Parathyroid adenoma (tissue), 2 donors: Measurements from ENCODE around the gene PNMT.
"Not testable (repeated sequence)": the region's sequence is repeated elsewhere in the genome, so short reads cannot be mapped to it uniquely, and the experiment has no call there.

Experiments used
- H2AFZ ChIP-seq: fragments of 300-600 bp; sonication (generic); one replicate; pipeline ENCODE4 v1.7.0; 2017; ENCODE audit warnings: antibody characterized with exemption, mild to moderate bottlenecking
- H3K27ac ChIP-seq: fragments of 300-600 bp; sonication (generic); one replicate; pipeline ENCODE4 v1.7.0; 2017
- H3K27me3 ChIP-seq: fragments of 300-600 bp; sonication (generic); one replicate; pipeline ENCODE4 v1.7.0; 2017; ENCODE audit warnings: low read length; ENCODE audit not compliant: control insufficient read depth, insufficient read depth
- H3K36me3 ChIP-seq: fragments of 300-600 bp; sonication (generic); one replicate; pipeline ENCODE4 v1.7.0; 2017; ENCODE audit warnings: low read length; ENCODE audit not compliant: control insufficient read depth, insufficient read depth
- H3K4me1 ChIP-seq: fragments of 300-600 bp; sonication (generic); one replicate; pipeline ENCODE4 v1.7.0; 2017; ENCODE audit warnings: control low read depth
- H3K4me2 ChIP-seq: fragments of 300-600 bp; sonication (generic); one replicate; pipeline ENCODE4 v1.7.0; 2017; ENCODE audit warnings: low read length
- H3K4me3 ChIP-seq: fragments of 300-600 bp; sonication (generic); one replicate; pipeline ENCODE4 v1.7.0; 2017; ENCODE audit warnings: low read depth, low read length
- H3K79me2 ChIP-seq: fragments of 300-600 bp; sonication (generic); one replicate; pipeline ENCODE4 v1.7.0; 2017; ENCODE audit warnings: control low read depth
- H3K9ac ChIP-seq: fragments of 300-600 bp; sonication (generic); one replicate; pipeline ENCODE4 v1.7.0; 2017; ENCODE audit warnings: mild to moderate bottlenecking
- H3K9me3 ChIP-seq: fragments of 300-600 bp; sonication (generic); one replicate; pipeline ENCODE4 v1.7.0; 2017; ENCODE audit warnings: low read length; ENCODE audit not compliant: control insufficient read depth
- TF ChIP-seq, protein P1 (sequence below): fragments of 300-600 bp; sonication (generic); IDR thresholded peaks from one replicate; pipeline ENCODE4 v1.7.0; 2017; ENCODE audit warnings: antibody characterized with exemption, mild to moderate bottlenecking
- donor health status: primary hyperparathyroidism.

Gene PNMT

DNA sequence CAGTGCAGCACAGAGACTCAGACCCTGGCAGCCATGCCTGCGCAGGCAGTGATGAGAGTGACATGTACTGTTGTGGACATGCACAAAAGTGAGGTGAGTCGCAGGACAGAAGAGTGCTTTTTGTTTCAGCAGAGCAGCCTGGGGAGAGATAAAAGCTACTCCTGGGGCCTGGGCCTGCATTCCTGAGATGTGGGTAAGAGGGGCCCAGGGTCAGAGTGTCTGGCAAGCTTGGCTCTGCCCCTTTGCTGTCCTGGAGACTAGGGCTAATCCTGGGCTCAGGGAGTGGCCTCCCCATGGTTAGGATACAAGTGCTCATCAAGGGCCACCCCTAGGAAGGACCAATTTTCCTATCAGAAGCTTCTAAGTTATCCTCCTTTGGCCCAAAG lies 26.8 kb downstream of the PNMT start:
- Histone ChIP-seq H3K4me3 (no peak overlapping the region), H3K27me3 (no peaks in the 10 kb centered on the region), H3K4me1 (no peaks in the 10 kb centered on the region), H2AFZ (no peak overlapping the region), H3K9me3 (no peaks in the 10 kb centered on the region), H3K36me3 (no peaks in the 10 kb centered on the region), H3K9ac (no peak overlapping the region), H3K27ac (no peak overlapping the region), H3K4me2 (no peak overlapping the region), H3K79me2 (no peaks in the 10 kb centered on the region)
- TF ChIP-seq, protein P1, sequence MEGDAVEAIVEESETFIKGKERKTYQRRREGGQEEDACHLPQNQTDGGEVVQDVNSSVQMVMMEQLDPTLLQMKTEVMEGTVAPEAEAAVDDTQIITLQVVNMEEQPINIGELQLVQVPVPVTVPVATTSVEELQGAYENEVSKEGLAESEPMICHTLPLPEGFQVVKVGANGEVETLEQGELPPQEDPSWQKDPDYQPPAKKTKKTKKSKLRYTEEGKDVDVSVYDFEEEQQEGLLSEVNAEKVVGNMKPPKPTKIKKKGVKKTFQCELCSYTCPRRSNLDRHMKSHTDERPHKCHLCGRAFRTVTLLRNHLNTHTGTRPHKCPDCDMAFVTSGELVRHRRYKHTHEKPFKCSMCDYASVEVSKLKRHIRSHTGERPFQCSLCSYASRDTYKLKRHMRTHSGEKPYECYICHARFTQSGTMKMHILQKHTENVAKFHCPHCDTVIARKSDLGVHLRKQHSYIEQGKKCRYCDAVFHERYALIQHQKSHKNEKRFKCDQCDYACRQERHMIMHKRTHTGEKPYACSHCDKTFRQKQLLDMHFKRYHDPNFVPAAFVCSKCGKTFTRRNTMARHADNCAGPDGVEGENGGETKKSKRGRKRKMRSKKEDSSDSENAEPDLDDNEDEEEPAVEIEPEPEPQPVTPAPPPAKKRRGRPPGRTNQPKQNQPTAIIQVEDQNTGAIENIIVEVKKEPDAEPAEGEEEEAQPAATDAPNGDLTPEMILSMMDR = no peak

DNA sequence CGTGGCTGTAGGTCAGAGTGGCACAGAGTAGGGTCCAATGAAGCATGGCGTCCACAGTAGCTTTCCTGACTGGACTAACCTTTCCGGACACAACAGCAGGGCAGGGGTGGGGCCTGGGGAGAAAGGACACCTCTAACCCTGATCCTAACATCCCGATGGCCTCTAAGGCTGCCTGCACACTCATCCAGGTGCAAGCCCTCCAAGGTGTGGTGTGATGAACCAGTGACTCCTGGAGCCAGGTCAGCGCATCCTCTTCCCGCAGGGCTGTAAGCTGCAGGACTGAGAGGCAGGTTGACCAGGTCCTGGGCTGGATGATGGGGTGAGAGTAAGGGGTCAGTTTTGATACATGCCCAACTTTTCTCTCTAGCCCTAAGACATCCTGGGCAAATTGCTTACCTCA lies 28.5 kb downstream of the PNMT start:
- Histone ChIP-seq H3K9ac (no peak overlapping the region), H3K36me3 (no peaks in the 10 kb centered on the region), H3K4me2 (no peak overlapping the region), H3K9me3 (no peaks in the 10 kb centered on the region), H3K4me1 (peaks cover 7% of the 10 kb centered on the region), H3K4me3 (no peak overlapping the region), H2AFZ (no peak overlapping the region), H3K27me3 (no peaks in the 10 kb centered on the region), H3K79me2 (no peaks in the 10 kb centered on the region), H3K27ac (no peak overlapping the region)
- TF ChIP-seq, protein P1 = no peak

DNA sequence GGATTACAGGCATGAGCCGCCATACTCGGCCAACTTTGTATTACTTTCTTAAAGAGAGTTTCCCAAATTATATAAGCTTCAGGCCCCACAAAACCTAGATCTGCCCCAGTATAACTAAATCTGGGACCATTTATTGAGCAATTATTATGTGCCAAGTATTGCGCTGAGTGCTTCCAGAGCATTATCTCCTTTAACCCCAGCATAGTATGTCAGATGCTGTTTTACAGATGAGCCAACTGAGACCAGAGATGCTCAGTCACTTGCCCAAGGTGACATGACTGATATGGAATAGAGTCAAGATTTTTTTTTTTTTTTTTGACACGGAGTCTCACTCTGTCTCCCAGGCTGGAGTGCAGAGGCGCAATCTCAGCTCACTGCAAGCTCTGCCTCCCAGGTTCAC lies 29.7 kb downstream of the PNMT start:
- Histone ChIP-seq H3K27ac (no peak overlapping the region), H3K4me3 (no peak overlapping the region), H3K79me2 (no peaks in the 10 kb centered on the region), H3K4me2 (no peak overlapping the region), H2AFZ (no peak overlapping the region), H3K27me3 (no peaks in the 10 kb centered on the region), H3K4me1 (peaks cover 12% of the 10 kb centered on the region), H3K36me3 (no peaks in the 10 kb centered on the region), H3K9me3 (no peaks in the 10 kb centered on the region), H3K9ac (no peak overlapping the region)
- TF ChIP-seq, protein P1 = no peak

DNA sequence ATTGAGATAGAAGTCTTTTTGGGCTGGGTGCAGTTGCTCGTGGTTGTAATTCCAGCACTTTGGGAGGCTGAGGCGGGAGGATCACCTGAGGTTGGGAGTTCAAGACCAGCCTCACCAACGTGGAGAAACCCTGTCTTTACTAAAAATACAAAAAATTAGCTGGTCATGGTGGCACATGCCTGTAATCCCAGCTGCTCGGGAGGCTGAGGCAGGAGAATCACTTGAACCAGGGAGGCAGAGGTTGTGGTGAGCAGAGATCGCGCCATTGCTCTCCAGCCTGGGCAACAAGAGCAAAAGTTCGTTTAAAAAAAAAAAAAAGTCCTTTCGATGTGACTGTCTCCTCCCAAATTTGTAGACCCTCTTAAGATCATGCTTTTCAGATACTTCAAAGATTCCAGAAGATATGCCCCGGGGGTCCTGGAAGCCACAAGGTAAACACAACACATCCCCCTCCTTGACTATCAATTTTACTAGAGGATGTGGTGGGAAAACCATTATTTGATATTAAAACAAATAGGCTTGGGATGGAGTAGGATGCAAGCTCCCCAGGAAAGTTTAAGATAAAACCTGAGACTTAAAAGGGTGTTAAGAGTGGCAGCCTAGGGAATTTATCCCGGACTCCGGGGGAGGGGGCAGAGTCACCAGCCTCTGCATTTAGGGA lies 31.0 kb downstream of the PNMT start:
- not testable (repeated sequence) for H3K79me2 ChIP-seq, H3K27me3 ChIP-seq, H3K36me3 ChIP-seq, H3K9ac ChIP-seq, H3K9me3 ChIP-seq
- Histone ChIP-seq H3K4me3 (peak overlapping the region; percentile 81), H3K27ac (peak overlapping the region; percentile 50), H3K4me1 (peaks cover 12% of the 10 kb centered on the region), H2AFZ (peak overlapping the region; percentile 81), H3K4me2 (peak overlapping the region; percentile 85)

DNA sequence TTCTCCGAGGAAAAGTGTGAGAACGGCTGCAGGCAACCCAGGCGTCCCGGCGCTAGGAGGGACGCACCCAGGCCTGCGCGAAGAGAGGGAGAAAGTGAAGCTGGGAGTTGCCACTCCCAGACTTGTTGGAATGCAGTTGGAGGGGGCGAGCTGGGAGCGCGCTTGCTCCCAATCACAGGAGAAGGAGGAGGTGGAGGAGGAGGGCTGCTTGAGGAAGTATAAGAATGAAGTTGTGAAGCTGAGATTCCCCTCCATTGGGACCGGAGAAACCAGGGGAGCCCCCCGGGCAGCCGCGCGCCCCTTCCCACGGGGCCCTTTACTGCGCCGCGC lies 31.5 kb downstream of the PNMT start, which contains the start of gene ERBB2:
Gene ERBB2, plus strand, starts transcription at position 247 of the 330 bp plus-strand sequence. CDS start 175 bp downstream, outside the sequence.
- H3K27ac ChIP-seq = peak within 1 kb of the TSS; percentile 50
- no peaks in the 10 kb centered on the region for H3K27me3 ChIP-seq
- peak within 1 kb of the TSS; percentile 81 for H3K4me3 ChIP-seq
- TF ChIP-seq, protein P1 = no peak
- no peaks in the 10 kb centered on the region for H3K9me3 ChIP-seq
- H3K79me2 ChIP-seq = no peaks in the 10 kb centered on the region
- H3K9ac ChIP-seq = peak within 1 kb of the TSS; percentile 83
- no peaks in the 10 kb centered on the region for H3K36me3 ChIP-seq
- H3K4me1 ChIP-seq = peaks cover 14% of the 10 kb centered on the region
- peak within 1 kb of the TSS; percentile 85 for H3K4me2 ChIP-seq
- H2AFZ ChIP-seq = peak within 1 kb of the TSS; percentile 81
